ENCODE results near the gene ACP6. TPM values are rescaled to one million over a fixed set of nuclear protein-coding genes. Genes with fewer than 3 reads are reported as not detected.
A peak's percentile ranks its signal among the peaks of the same experiment; 100 is the strongest.

ACP6 gene
- total and polyA plus RNA-seq, 2 of the 13 experiments (the other 11 are each of a cell fraction or from before 2014, with no cell fraction given): 18.1 to 33.7 TPM

GRCh38 chr1:147599362-147600118 lies 70.8 kb downstream of the ACP6 start (continued):
- peak; percentile 97 for TF ChIP-seq PRDM10 (CRISPR knock-in tag; IDR thresholded peaks at IDR 0.05; ENCODE audit: low read depth)
- TF ChIP-seq ZSCAN30 (CRISPR knock-in tag; IDR thresholded peaks at IDR 0.05): no peak
- no peak for TF ChIP-seq NFKBIZ (CRISPR knock-in tag; IDR thresholded peaks at IDR 0.05)
- TF ChIP-seq PRDM4 (CRISPR knock-in tag; IDR thresholded peaks at IDR 0.05; ENCODE audit: borderline replicate concordance): no peak
- 0 out of 2 replicates have a peak, but pooled peaks have one; percentile 14 for TF ChIP-seq IRF9 (CRISPR knock-in tag; IDR thresholded peaks at IDR 0.05; ENCODE audit: borderline replicate concordance)
- no peak for TF ChIP-seq BRCA1 (CRISPR knock-in tag; IDR thresholded peaks at IDR 0.05)
- TF ChIP-seq ZNF687 (CRISPR knock-in tag; IDR thresholded peaks at IDR 0.05): peak; percentile 63
- TF ChIP-seq HINFP (CRISPR knock-in tag; IDR thresholded peaks at IDR 0.05; ENCODE audit: low read depth): no peak
- peak; percentile 54; the same call in 1 of the 2 replicates for TF ChIP-seq ZNF563 (CRISPR knock-in tag; IDR thresholded peaks at IDR 0.05)
- TF ChIP-seq THRA (CRISPR knock-in tag; IDR thresholded peaks at IDR 0.05; ENCODE audit: borderline replicate concordance): 0 out of 2 replicates have a peak, but pooled peaks have one; percentile 29
